ENCODE data around the gene PRKCA. TPM values are rescaled to one million over a fixed set of nuclear protein-coding genes. Genes with fewer than 3 reads are reported as not detected.

PRKCA gene
- total RNA-seq, 1 donor from 2014 or later: 5.4 TPM

GRCh38 chr17:66492561-66493005, 190.2 kb downstream of the PRKCA start:
- DNase-seq: no peak

DNA sequence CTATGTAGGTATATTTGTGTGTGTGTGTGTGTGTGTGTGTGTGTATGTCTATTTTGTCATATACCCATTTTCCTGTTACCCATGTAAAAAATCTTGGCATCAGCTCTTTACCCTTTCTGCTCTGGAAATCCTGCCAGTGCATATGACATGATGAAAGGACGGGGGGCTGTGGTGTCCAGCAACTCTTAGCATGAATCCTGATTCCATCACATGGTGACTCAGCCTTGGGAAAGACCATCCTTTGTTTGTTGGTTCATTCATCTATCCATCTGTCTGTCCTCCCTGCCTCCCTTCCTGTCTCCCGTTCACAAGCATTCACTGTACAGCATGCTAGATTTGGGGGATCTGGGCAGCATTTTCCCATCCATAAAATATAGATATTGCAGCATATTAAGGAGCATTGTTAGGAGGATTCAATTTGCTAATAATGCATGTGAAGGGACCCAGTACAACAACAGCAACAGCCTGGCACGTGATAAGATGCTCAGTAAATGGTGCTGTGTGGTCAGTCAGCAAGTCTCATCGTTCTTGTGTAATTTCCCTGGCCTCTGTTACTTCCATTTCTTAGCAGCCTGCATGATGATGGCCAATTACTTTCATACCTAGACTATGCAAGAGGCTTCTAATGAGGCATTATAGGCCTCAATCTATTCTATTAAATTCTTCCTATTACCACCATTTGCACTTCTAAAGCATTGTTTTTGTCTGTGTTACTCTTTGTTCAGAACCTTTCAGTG, 191.0 kb downstream of the PRKCA start:
- peak; percentile 24 for DNase-seq

DNA sequence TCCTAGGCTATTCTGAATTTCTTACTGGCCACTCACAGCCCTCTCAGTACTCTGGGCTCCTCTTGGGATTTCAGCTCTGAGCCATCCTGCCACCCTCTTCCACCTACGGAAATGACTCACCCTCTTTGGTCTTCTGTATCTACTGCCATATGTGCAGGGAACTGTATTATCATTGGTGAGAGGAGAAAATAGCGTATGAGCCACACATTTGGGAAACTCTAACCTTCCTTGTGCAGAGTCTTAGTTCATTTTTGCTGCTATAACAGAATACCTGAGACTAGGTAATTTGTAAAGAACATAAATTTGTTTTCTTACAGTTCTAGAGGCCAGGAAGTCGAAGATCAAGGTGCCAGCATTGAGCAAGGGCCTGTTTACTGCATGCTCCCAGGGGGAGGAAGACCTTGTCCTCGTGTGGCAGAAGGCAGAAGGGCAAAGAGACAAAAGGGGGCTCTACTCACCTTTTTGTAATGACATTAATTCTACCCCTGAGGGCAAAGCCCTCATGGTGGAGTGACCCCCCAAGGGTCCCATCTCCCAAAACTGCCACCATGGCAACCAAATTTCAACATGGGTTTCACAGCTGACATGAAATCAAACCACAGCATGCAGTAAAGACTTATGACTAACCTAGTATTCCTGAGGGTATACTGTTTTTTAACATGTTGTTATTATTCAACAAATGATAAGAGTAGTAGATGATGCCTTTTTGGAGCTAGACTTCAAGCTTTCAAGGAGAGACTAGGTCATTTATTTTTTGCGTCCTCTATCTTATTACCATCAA, 191.8 kb downstream of the PRKCA start:
- DNase-seq: peak; percentile 79

- DNase-seq: no peak
These were observed 192.6 kb downstream of the PRKCA start for GRCh38 chr17:66495035-66495434.

GRCh38 chr17:66496306-66496705, 193.9 kb downstream of the PRKCA start:
- no peak for DNase-seq

- DNase-seq: no peak
These were observed 196.2 kb downstream of the PRKCA start for GRCh38 chr17:66498580-66498979.

- peak; percentile 24 for DNase-seq
These were observed 204.2 kb downstream of the PRKCA start for GRCh38 chr17:66506641-66507040.

DNA sequence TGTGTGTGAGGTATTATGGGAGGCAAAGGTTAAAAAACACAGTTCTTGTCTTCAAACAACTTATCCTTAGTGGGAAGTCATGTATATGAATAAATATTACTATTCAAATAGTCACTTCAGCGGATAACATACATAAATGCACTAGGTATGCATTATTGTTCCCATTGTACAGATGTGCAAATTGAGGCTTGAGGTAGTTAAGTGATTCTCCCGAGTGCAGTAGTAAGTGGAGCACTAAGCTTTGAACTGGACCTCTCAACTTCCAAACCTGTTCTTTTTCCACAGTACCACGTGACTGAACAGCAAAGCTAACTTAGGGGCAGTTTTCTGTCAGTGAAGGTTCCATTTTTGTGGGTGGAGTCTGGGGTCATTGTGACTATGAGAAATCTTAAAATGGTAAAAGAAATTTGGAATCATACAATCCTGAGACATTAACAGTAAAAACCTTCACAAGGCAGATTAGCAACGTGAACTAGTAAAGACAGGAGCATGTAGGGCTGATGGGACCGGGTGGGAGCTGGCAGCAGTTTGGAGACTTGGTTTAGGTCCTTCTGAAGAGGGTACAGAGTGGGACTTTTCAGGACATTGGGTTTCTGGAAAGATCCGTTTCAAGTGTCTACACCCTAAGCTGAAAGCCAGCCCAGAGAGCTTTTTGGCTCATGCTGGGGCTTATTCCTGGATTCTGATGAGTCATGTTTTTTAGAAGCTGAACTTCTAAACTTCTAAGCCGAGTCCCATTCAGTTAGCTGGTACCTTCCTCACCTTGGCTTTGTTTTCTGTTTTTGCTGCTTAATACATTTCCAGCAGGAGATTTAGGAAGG, 204.9 kb downstream of the PRKCA start:
- peak; percentile 67 for DNase-seq

GRCh38 chr17:66507982-66508760, 205.8 kb downstream of the PRKCA start:
- no peak for DNase-seq

DNA sequence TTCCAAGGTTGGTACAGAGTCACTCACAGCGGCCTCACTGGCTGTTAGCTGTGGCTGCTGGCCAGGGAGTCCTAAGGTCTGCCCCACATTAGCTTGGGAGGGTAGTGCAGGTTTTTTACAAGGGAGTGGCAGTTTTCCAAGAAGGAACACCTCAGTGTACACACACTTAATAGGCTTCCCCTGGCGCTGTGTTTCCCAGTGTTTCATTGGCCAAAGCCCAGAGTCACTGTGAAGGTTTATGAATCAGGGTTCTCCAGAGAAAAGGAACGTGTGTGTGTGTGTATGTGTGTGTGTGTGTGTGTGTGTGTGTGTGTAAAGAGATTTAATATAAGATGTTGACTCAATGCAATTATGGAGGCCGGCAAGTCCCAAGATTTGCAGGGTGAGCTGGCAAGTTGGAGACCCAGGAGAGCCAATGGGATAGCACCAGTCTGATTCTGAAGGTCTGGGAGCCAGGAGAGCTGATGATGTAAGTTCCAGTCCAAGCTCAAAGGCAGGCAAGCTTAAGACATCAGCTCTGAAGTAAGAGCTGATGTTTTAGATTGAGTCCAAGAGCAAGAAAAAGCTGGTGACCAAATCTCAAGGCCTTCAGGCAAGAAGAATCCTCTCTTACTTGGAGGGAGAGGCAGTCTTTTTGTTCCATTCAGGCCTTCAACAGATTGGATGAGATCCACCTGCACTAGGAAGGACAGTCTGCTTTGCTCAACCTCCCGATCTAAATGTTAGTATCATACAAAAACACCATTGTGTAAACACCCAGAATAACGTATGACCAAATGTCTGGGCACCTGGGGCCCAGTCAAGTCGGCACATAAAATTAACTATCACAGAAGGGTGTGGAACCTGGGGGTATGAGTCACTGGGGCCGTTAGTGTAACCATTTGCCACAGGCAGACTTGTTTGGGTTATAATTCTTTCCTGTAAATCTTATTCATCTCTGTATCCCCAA, 206.8 kb downstream of the PRKCA start:
- DNase-seq: peak; percentile 61

- peak; percentile 46 for DNase-seq
These were observed 207.5 kb downstream of the PRKCA start for GRCh38 chr17:66509926-66510325.

- no peak for DNase-seq
These were observed 208.7 kb downstream of the PRKCA start for GRCh38 chr17:66511135-66511534.

GRCh38 chr17:66514227-66514806, 211.9 kb downstream of the PRKCA start:
- DNase-seq: no peak

- DNase-seq: no peak
These were observed 213.6 kb downstream of the PRKCA start for GRCh38 chr17:66515974-66516373.

DNA sequence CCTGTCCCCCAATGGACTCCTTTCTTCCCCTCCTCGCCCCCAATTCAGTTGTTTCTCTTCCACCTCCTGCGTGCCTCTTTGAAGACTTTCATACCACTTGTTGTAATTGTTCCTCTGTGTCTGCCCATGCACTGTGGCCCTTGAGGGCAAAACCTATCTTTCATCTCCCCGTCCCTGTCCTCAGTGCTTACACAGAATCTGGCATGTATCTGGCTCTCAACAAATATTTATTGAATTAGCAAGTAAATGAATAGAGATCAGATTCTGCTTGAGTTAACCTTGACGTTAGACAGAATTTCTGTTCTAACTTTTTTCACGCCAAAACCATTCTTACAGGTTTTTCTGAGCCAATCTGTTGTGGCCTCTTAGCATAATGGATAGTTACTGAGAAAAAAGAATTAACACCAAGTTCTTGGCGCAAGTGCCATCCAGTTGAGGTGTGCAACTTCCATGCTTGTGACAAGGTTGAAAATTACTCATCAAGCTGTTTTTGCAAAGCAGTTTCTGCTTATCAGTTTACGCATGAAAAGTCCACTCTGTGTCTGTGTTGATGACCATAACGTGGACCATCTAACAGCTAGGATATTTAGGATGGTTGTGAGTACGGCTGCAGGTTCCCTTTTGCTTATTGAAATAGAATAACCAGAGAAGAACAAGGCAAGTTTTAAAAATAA, 215.1 kb downstream of the PRKCA start:
- no peak for DNase-seq

GRCh38 chr17:66518108-66518507, 215.7 kb downstream of the PRKCA start:
- no peak for DNase-seq

- no peak for DNase-seq
These were observed 216.3 kb downstream of the PRKCA start for GRCh38 chr17:66518677-66519076.

- DNase-seq: no peak
These were observed 216.7 kb downstream of the PRKCA start for GRCh38 chr17:66519154-66519553.

DNA sequence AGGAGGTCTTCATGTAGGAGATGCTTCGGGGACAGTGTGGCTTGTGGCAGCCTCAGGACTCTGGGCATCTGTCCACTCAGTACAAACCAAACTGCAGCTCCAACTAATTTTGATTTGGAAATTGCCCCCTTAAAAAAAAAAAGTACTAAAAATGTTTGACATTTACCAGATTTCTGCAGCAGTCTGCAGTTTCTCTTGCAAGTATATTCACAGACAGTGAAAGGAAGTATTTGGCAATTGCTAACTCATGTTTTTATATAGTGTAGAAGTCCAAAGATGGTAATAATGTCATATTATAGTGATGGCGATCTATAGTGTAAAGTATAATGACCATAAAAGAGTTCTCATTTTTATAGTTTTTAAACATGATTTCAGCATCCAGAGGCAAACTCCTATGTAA, 218.6 kb downstream of the PRKCA start:
- DNase-seq: no peak
